Stimulated activated CD4-positive, alpha-beta T cell treated with anti-CD3 and anti-CD28 coated beads, TNF-alpha, amount 100 ng/mL, for 24 hours (primary cell): ENCODE results near the gene BSX.

ENCODE experiments used
- DNase-seq, 3 experiments: peaks; one replicate each; pipeline ENCODE4 v3.0.0-alpha.2; 2020; ENCODE audit warnings: low read depth in 3 of 3

Gene BSX

DNA sequence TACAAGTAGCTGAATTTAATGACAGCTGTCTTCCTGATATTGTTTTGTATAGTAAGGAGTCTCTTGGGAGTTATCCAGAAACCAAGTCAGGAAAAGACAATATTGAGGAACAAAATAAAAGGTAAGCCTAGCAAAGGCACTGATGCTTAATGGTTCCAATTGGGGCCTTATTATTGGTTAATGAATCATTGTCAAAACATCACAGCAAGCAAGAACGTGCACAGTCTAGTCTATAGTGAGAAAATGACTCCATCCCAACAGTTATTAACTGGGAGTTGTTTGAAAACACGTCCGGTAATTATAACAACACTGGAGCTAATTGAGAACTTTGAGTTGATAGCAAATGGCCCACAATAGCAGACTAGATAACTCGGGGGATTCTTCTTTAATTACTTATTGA is 17.7 kb downstream of the BSX start:
- no peak for DNase-seq

DNA sequence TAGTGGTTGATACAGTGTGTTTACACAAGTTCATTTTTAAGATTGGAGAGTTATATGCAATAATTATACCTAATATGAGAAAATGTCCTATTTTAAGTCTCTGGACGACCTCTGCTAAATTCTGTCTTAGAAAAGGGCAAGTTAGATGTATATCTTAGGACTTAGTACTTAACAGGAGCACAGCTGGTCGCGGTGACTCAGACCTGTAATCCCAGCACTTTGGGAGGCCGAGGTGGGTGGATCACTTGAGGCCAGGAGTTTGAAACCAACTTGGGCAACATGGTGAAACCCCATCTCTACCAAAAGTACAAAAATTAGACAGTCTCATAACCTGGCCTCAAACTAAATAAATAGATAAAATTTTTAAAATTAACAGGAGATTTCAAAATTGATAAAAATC is 27.2 kb downstream of the BSX start:
- DNase-seq: no peak

DNA sequence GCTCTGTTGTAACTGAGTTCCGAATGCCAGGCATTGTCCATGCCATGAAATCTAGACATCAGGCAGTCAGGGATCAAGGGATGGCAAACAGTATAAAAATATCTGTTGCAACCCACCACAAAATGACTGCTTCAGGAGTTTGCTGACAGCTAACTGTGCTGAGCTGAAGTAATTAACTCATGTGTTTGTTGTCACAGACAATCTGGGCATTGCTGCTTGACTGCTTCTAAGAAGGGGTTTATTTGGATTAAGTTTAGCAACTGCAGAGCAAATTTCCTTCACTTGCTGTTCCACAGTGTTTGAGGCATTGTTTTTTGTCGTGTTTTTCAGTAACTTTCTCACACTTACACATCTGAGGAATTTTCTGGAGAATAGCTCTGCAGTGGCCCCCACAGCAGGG is 30.4 kb downstream of the BSX start:
- no peak for DNase-seq

DNA sequence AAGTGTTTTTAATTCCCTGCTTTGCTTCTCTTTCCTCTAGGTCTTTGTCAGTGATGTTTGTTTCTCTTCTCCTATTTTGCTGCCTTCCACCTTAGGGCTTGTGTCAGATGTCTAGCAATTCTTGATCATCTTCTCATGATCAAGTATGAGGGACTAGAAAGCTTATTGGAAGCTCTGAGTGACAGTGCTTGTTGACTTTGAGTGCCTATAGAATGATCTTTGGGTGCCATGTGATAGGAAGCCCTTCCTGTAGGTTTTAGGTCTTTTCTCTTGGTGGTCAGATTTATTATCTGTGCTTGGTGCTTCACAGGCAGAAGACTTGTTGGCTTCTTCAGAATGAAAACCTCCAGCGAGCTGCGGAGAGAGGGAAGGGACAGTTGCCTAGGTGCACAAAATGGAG is 43.1 kb downstream of the BSX start:
- no peak for DNase-seq

DNA sequence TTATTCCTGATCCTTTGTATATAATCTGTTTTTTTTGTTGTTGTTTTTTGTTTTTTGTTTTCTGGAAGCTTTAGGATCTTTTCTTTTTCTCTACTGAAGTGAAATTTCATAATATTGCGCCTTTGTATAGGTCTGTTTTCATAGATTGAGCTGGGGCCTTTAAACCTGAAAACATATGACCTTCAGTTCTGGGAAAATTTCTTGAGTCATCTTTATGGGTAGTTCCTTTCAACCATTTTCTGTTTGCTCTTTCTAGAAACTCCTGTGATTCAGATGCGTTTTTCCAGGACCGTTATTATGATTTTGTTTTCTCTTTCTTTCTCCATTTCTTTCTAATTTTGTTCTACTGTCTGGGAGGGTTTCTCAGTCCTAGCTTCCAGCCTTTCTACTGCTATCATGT is 43.7 kb downstream of the BSX start:
- no peak for DNase-seq

DNA sequence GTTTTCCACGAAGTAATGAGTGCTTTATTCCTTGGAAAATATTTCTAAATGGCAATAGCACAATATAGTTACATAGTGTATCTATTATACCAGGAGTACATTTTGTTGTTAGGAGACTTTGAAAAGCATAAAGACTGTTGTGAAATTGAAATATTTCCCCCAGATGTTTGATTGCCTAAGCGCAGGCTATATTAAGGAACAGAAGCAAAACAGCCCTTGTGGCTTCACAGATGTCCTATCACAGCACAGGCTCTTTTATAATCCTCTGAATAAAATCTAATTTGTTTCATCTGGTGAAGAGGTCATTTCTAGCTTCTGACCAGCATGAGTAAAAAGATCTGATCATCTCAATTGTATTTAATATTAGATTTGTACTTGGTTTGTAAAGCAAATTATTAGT is 48.2 kb downstream of the BSX start:
- DNase-seq: no peak

DNA sequence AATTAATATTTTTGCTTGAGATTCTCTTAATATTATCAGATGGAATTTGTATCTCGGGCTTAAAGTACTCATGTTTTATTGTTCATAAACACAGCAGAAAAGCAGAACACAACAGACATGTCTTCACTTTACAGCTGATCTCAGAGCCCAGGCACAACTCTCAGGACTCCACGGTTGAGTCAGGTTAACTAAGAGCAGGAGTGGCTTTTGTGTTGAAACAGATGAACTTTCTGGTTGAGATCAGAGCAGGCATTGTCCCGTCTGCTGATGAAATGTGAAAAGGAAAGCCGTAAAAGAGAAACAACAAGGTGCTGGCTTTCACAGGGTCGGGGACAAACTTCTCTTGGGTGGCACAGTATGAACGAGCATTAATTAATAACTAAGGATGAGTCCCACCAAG is 50.1 kb downstream of the BSX start:
- DNase-seq: no peak
